HG03571 (cell line): Measurements from ENCODE around the gene IFNGR2.
"Not testable (repeated sequence)": the region's sequence is repeated elsewhere in the genome, so short reads cannot be mapped to it uniquely, and the experiment has no call there.

Experiments used
- ATAC-seq: cut with Tn5 transposase; IDR thresholded peaks from one replicate; pipeline ENCODE4 v1.9.1; 2021; ENCODE audit not compliant: unreplicated experiment

The IFNGR2 gene

GRCh38 chr21:33403128-33403785, at the start of gene IFNGR2:
TSS of gene IFNGR2 (plus strand) at chr21:33403413. CDS start at chr21:33403544, 131 bp downstream.
- ATAC-seq = peak; percentile 21

GRCh38 chr21:33355355-33355754, 47.9 kb upstream of the IFNGR2 start:
- ATAC-seq = no peak

- no peak for ATAC-seq
These were observed 47.2 kb upstream of the IFNGR2 start for GRCh38 chr21:33355996-33356395.

GRCh38 chr21:33357177-33357576, 46.0 kb upstream of the IFNGR2 start:
- no peak for ATAC-seq

- no peak for ATAC-seq
These were observed 43.8 kb upstream of the IFNGR2 start for GRCh38 chr21:33359446-33359845.

GRCh38 chr21:33360281-33360680, 42.9 kb upstream of the IFNGR2 start:
- no peak for ATAC-seq

- peak; percentile 65 for ATAC-seq
These were observed 42.2 kb upstream of the IFNGR2 start for GRCh38 chr21:33360881-33361602.

GRCh38 chr21:33362044-33362555, 41.1 kb upstream of the IFNGR2 start:
- ATAC-seq = peak; percentile 52

- ATAC-seq = not testable (repeated sequence)
These were observed 39.2 kb upstream of the IFNGR2 start for GRCh38 chr21:33363911-33364609.

- ATAC-seq = no peak
These were observed 38.4 kb upstream of the IFNGR2 start for GRCh38 chr21:33364830-33365229.

GRCh38 chr21:33367309-33367973, 35.8 kb upstream of the IFNGR2 start:
- ATAC-seq = no peak

- no peak for ATAC-seq
These were observed 35.1 kb upstream of the IFNGR2 start for GRCh38 chr21:33368124-33368523.

- ATAC-seq = no peak
These were observed 34.6 kb upstream of the IFNGR2 start for GRCh38 chr21:33368576-33368975.

GRCh38 chr21:33369586-33369985, 33.6 kb upstream of the IFNGR2 start:
- no peak for ATAC-seq

GRCh38 chr21:33370305-33370704, 32.9 kb upstream of the IFNGR2 start:
- ATAC-seq = no peak

GRCh38 chr21:33371366-33371765, 31.8 kb upstream of the IFNGR2 start:
- no peak for ATAC-seq

- no peak for ATAC-seq
These were observed 30.6 kb upstream of the IFNGR2 start for GRCh38 chr21:33372582-33372981.

GRCh38 chr21:33373451-33373850, 29.8 kb upstream of the IFNGR2 start:
- ATAC-seq = no peak

GRCh38 chr21:33374080-33374449, 29.1 kb upstream of the IFNGR2 start:
- no peak for ATAC-seq

GRCh38 chr21:33374450-33375096, 28.6 kb upstream of the IFNGR2 start:
- no peak for ATAC-seq
